ENCODE data around the gene UBE2D2. TPM values are rescaled to one million over a fixed set of nuclear protein-coding genes. Genes with fewer than 3 reads are reported as not detected.
"Not testable (repeated sequence)": the region's sequence is repeated elsewhere in the genome, so short reads cannot be mapped to it uniquely, and the experiment has no call there.

Gene UBE2D2
- total RNA-seq, 1 donor from 2014 or later, result 127 TPM

- Mint-ChIP-seq H3K27me3 (ENCODE audit: unreplicated experiment) (no peaks in the 10 kb centered on the region), H3K36me3 (ENCODE audit: unreplicated experiment) (peaks cover 3% of the 10 kb centered on the region), H3K4me3 (ENCODE audit: unreplicated experiment) (no peak overlapping the region), H3K27ac (ENCODE audit: unreplicated experiment) (peak overlapping the region; percentile 44), H3K9me3 (ENCODE audit: unreplicated experiment) (no peaks in the 10 kb centered on the region), H3K4me1 (ENCODE audit: unreplicated experiment) (peaks cover 27% of the 10 kb centered on the region)
- TF ChIP-seq, protein P1, sequence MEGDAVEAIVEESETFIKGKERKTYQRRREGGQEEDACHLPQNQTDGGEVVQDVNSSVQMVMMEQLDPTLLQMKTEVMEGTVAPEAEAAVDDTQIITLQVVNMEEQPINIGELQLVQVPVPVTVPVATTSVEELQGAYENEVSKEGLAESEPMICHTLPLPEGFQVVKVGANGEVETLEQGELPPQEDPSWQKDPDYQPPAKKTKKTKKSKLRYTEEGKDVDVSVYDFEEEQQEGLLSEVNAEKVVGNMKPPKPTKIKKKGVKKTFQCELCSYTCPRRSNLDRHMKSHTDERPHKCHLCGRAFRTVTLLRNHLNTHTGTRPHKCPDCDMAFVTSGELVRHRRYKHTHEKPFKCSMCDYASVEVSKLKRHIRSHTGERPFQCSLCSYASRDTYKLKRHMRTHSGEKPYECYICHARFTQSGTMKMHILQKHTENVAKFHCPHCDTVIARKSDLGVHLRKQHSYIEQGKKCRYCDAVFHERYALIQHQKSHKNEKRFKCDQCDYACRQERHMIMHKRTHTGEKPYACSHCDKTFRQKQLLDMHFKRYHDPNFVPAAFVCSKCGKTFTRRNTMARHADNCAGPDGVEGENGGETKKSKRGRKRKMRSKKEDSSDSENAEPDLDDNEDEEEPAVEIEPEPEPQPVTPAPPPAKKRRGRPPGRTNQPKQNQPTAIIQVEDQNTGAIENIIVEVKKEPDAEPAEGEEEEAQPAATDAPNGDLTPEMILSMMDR (IDR thresholded peaks at IDR 0.05), result no peak
- no peak for DNase-seq (ENCODE audit: extremely low spot score, unreplicated experiment)
These were observed 32.7 kb downstream of the UBE2D2 start for GRCh38 chr5:139593716-139594319.

DNA sequence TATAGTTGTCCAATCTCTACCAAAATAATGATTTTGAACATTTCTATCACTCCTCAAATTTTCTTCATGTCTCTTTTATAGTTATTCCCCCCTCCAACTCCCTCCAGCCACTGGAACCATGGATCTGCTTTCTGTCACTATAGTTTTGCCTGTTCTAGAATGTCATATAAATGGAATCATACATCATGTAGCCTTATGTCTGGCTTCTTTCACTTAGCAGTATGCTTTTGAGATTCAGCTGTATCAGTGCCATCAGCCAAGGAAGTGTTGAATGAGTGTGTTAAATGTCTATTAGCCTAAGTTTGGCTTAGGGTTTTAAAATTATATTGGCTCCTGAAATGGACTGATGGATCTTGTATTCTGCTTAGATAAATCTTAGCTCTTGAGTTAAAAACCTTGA is 36.0 kb downstream of the UBE2D2 start:
- TF ChIP-seq, protein P1 (IDR thresholded peaks at IDR 0.05), result no peak
- Mint-ChIP-seq H3K27me3 (ENCODE audit: unreplicated experiment) (no peaks in the 10 kb centered on the region), H3K9me3 (ENCODE audit: unreplicated experiment) (no peaks in the 10 kb centered on the region), H3K27ac (ENCODE audit: unreplicated experiment) (no peak overlapping the region), H3K4me3 (ENCODE audit: unreplicated experiment) (no peak overlapping the region), H3K4me1 (ENCODE audit: unreplicated experiment) (peaks cover 21% of the 10 kb centered on the region), H3K36me3 (ENCODE audit: unreplicated experiment) (peaks cover 5% of the 10 kb centered on the region)
- no peak for DNase-seq (ENCODE audit: extremely low spot score, unreplicated experiment)

DNA sequence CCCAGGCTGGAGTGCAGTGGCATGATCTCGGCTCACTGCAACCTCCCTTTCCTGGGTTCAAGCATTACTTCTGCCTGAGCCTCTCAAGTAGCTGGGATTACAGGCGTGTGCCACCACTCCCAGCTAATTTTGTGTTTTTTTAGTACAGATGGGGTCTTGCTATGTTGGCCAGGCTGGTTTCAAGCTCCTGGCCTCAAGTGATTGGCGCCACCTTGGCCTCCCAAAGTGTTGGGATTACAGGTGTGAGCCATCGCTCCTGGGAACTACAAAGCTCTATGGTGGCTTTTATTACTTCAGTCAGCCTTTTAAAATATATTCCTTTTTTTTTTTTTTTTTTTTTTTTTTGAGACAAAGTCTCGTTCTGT is 37.4 kb downstream of the UBE2D2 start:
- peaks cover 15% of the 10 kb centered on the region for H3K4me1 Mint-ChIP-seq (ENCODE audit: unreplicated experiment)
- H3K36me3 Mint-ChIP-seq (ENCODE audit: unreplicated experiment), result peaks cover 12% of the 10 kb centered on the region
- H3K27me3 Mint-ChIP-seq (ENCODE audit: unreplicated experiment); H3K27ac Mint-ChIP-seq (ENCODE audit: unreplicated experiment); H3K9me3 Mint-ChIP-seq (ENCODE audit: unreplicated experiment); DNase-seq (ENCODE audit: extremely low spot score, unreplicated experiment); H3K4me3 Mint-ChIP-seq (ENCODE audit: unreplicated experiment): not testable (repeated sequence)

DNA sequence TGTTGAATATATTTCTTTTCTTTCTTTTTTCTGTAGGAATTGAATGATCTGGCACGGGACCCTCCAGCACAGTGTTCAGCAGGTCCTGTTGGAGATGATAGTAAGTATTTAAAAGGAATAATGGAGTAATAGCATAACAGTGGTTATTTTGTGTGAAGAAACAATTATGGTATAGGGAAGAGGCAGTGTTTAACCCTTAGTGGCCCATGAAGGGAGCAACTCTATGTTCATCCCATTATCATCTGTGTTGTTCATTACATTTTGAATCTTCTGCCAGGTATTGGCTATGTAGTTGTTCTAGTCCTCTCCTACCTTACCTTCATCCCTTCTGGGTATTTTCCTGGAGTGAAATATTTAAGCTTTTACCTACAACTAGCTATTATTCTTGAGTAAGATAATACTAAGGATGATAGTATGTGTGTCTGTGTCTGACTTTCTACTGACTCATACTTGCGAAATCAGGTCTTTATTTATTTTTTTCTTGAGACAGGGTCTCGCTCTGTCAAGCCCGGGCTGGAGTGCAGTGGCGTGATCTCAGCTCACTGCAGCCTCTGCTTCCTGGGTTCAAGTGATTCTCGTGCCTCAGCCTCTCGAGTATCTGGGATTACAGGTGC is 39.3 kb downstream of the UBE2D2 start:
- Mint-ChIP-seq H3K4me3 (ENCODE audit: unreplicated experiment) (no peak overlapping the region), H3K36me3 (ENCODE audit: unreplicated experiment) (peaks cover 15% of the 10 kb centered on the region), H3K9me3 (ENCODE audit: unreplicated experiment) (no peaks in the 10 kb centered on the region), H3K27me3 (ENCODE audit: unreplicated experiment) (no peaks in the 10 kb centered on the region), H3K27ac (ENCODE audit: unreplicated experiment) (no peak overlapping the region), H3K4me1 (ENCODE audit: unreplicated experiment) (peaks cover 5% of the 10 kb centered on the region)
- TF ChIP-seq, protein P1 (IDR thresholded peaks at IDR 0.05), result no peak
- DNase-seq (ENCODE audit: extremely low spot score, unreplicated experiment), result no peak

DNA sequence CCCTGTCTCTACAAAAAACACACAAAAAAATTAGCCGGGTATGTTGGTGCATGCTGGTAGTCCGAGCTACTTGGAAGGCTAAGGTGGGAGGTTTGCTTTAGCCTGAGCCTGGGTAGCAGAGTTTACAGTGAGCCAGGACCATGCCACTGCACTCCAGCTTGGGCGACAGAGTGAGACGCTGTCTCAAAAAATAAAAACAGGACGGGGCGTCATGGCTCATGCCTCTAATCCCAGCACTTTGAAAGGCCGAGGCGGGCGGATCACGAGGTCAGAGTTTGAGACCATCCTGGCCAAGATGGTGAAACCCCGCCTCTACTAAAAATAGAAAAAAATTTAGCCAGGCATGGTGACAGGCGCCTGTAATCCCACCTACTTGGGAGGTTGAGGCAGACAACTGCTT is 40.3 kb downstream of the UBE2D2 start:
- DNase-seq (ENCODE audit: extremely low spot score, unreplicated experiment), result no peak
- H3K27me3 Mint-ChIP-seq (ENCODE audit: unreplicated experiment), result no peaks in the 10 kb centered on the region
- H3K27ac Mint-ChIP-seq (ENCODE audit: unreplicated experiment), result no peak overlapping the region
- H3K4me1 Mint-ChIP-seq (ENCODE audit: unreplicated experiment), result peaks cover 5% of the 10 kb centered on the region
- TF ChIP-seq, protein P1 (IDR thresholded peaks at IDR 0.05), result no peak
- H3K4me3 Mint-ChIP-seq (ENCODE audit: unreplicated experiment), result no peak overlapping the region
- no peaks in the 10 kb centered on the region for H3K9me3 Mint-ChIP-seq (ENCODE audit: unreplicated experiment)
- H3K36me3 Mint-ChIP-seq (ENCODE audit: unreplicated experiment), result peaks cover 17% of the 10 kb centered on the region

GRCh38 chr5:139601948-139602347 is 40.8 kb downstream of the UBE2D2 start:
- not testable (repeated sequence) for H3K9me3 Mint-ChIP-seq (ENCODE audit: unreplicated experiment); H3K27me3 Mint-ChIP-seq (ENCODE audit: unreplicated experiment); H3K4me3 Mint-ChIP-seq (ENCODE audit: unreplicated experiment); H3K27ac Mint-ChIP-seq (ENCODE audit: unreplicated experiment); DNase-seq (ENCODE audit: extremely low spot score, unreplicated experiment); H3K4me1 Mint-ChIP-seq (ENCODE audit: unreplicated experiment)
- H3K36me3 Mint-ChIP-seq (ENCODE audit: unreplicated experiment), result peaks cover 17% of the 10 kb centered on the region
